HL-60 (cell line): ENCODE measurements around the gene MNAT1.

Experiments used
- DNase-seq, 2 experiments: peaks; one replicate each; pipeline ENCODE4 v3.0.0-alpha.2; 2010 to 2020; ENCODE audit warnings: low read depth in 1 of 2, low spot score in 1 of 2
- H3K27ac ChIP-seq: fragments of 250-450 bp; sonication (Bioruptor Pico); replicated peaks from 2 replicates; pipeline ENCODE4 v1.5.1; 2020; ENCODE audit warnings: mild to moderate bottlenecking, moderate library complexity
- H3K27me3 ChIP-seq: fragments of 250-450 bp; sonication (Bioruptor Pico); 2 replicates; pipeline ENCODE4 v1.5.1; 2021; ENCODE audit warnings: mild to moderate bottlenecking, moderate library complexity; ENCODE audit not compliant: insufficient read depth, poor library complexity, severe bottlenecking
- H3K4me3 ChIP-seq: replicated peaks from 2 replicates; pipeline ENCODE4 v1.5.1; 2011; ENCODE audit warnings: mild to moderate bottlenecking, control low read depth, low read length; ENCODE audit not compliant: insufficient read depth
- GABPA ChIP-seq: IDR thresholded peaks from 2 replicates; pipeline ENCODE4 v1.6.1; 2012; ENCODE audit warnings: low read depth
- POLR2AphosphoS5 ChIP-seq: IDR thresholded peaks from 2 replicates; pipeline ENCODE4 v1.6.1; 2012; ENCODE audit warnings: low read depth
- SPI1 ChIP-seq: IDR thresholded peaks from 2 replicates; pipeline ENCODE4 v1.6.1; 2012; ENCODE audit warnings: low read depth, mild to moderate bottlenecking, borderline replicate concordance
- TF ChIP-seq, protein P1 (sequence below): IDR thresholded peaks from 2 replicates; pipeline ENCODE4 v1.6.1; 2012; ENCODE audit warnings: low read depth; ENCODE audit not compliant: insufficient replicate concordance
- TF ChIP-seq, protein P2 (sequence below): IDR thresholded peaks from one replicate; pipeline ENCODE4 v1.5.1; 2011; ENCODE audit warnings: low read length, control low read depth, inconsistent platforms; ENCODE audit not compliant: insufficient read depth

The MNAT1 gene

DNA sequence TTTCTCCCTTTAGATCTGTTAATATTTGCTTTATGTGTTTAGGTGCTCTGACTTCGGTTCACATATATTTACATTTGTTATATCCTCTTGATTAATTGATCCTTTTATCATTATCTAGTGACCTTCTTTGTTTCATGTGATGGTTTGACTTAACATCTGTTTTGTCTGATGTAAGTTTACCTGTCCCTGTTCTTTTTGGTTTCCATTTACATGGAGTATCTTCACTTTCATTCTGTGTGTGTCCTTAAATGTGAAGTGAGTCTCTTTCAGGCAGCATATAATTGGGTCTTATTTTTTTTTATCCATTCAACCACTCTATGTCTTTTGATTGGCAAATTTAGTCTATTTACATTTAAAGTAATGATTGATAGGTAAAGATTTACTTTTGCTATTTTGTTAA is 222.1 kb downstream of the MNAT1 start:
- Histone ChIP-seq H3K27me3 (no peaks in the 10 kb centered on the region), H3K27ac (no peak overlapping the region), H3K4me3 (no peak overlapping the region)
- TF ChIP-seq POLR2AphosphoS5 (no peak), GABPA (no peak), SPI1 (no peak)
- TF ChIP-seq, protein P1, sequence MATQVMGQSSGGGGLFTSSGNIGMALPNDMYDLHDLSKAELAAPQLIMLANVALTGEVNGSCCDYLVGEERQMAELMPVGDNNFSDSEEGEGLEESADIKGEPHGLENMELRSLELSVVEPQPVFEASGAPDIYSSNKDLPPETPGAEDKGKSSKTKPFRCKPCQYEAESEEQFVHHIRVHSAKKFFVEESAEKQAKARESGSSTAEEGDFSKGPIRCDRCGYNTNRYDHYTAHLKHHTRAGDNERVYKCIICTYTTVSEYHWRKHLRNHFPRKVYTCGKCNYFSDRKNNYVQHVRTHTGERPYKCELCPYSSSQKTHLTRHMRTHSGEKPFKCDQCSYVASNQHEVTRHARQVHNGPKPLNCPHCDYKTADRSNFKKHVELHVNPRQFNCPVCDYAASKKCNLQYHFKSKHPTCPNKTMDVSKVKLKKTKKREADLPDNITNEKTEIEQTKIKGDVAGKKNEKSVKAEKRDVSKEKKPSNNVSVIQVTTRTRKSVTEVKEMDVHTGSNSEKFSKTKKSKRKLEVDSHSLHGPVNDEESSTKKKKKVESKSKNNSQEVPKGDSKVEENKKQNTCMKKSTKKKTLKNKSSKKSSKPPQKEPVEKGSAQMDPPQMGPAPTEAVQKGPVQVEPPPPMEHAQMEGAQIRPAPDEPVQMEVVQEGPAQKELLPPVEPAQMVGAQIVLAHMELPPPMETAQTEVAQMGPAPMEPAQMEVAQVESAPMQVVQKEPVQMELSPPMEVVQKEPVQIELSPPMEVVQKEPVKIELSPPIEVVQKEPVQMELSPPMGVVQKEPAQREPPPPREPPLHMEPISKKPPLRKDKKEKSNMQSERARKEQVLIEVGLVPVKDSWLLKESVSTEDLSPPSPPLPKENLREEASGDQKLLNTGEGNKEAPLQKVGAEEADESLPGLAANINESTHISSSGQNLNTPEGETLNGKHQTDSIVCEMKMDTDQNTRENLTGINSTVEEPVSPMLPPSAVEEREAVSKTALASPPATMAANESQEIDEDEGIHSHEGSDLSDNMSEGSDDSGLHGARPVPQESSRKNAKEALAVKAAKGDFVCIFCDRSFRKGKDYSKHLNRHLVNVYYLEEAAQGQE: no peak
- TF ChIP-seq, protein P2, sequence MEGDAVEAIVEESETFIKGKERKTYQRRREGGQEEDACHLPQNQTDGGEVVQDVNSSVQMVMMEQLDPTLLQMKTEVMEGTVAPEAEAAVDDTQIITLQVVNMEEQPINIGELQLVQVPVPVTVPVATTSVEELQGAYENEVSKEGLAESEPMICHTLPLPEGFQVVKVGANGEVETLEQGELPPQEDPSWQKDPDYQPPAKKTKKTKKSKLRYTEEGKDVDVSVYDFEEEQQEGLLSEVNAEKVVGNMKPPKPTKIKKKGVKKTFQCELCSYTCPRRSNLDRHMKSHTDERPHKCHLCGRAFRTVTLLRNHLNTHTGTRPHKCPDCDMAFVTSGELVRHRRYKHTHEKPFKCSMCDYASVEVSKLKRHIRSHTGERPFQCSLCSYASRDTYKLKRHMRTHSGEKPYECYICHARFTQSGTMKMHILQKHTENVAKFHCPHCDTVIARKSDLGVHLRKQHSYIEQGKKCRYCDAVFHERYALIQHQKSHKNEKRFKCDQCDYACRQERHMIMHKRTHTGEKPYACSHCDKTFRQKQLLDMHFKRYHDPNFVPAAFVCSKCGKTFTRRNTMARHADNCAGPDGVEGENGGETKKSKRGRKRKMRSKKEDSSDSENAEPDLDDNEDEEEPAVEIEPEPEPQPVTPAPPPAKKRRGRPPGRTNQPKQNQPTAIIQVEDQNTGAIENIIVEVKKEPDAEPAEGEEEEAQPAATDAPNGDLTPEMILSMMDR: no peak
- no peak for DNase-seq

DNA sequence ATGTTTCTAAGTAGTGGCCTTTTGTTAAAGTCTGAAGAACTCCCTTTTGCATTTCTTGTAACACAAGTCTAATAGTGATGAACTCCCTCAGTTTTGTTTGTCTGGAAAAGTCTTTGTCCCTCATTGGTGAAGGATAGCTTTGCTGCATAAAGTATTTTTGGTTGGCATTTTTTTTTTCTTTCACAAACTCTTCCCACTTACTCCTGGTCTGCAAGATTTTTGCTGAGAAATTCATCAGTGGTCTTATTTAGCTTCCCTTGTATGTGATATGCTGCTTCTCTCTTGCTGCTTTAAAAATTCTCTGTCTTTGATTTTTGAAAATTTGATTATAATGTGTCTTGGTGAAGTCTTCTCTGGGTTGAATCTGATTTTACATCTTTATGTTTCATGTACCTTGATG is 223.6 kb downstream of the MNAT1 start:
- TF ChIP-seq, protein P2: no peak
- TF ChIP-seq GABPA (no peak), SPI1 (no peak), POLR2AphosphoS5 (no peak)
- TF ChIP-seq, protein P1: no peak
- Histone ChIP-seq H3K27me3 (no peaks in the 10 kb centered on the region), H3K4me3 (no peak overlapping the region), H3K27ac (no peak overlapping the region)
- no peak for DNase-seq

DNA sequence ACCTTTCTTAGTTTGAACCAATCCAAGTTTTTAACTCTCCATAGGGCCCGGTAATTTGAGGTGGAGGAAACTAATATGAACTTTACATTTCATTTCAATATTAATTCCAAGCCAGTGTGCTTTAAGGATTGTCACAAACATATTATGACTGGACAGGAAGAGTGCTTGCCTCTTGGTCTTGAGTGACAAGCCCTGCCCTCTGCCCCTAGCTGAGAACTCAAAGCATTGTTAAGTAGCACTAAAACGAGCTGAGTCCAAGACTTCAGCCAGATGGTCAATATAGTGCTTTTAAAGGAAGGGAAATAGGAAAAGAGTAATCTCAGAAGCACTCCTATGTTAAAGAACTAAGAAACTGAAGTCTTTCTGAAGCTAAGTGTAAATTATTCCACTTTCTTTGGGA is 229.2 kb downstream of the MNAT1 start:
- TF ChIP-seq SPI1 (no peak), POLR2AphosphoS5 (no peak), GABPA (no peak)
- TF ChIP-seq, protein P1: no peak
- TF ChIP-seq, protein P2: no peak
- no peak overlapping the region for H3K27ac ChIP-seq
- H3K4me3 ChIP-seq: no peak overlapping the region

More for the DNA sequence above, 229.2 kb downstream of the MNAT1 start:
- no peaks in the 10 kb centered on the region for H3K27me3 ChIP-seq
- no peak for DNase-seq
